ENCODE results near the gene RBBP8. TPM values are rescaled to one million over a fixed set of nuclear protein-coding genes. Genes with fewer than 3 reads are reported as not detected.

The RBBP8 gene
- total RNA-seq, 1 donor from 2014 or later = 30.4 TPM

DNA sequence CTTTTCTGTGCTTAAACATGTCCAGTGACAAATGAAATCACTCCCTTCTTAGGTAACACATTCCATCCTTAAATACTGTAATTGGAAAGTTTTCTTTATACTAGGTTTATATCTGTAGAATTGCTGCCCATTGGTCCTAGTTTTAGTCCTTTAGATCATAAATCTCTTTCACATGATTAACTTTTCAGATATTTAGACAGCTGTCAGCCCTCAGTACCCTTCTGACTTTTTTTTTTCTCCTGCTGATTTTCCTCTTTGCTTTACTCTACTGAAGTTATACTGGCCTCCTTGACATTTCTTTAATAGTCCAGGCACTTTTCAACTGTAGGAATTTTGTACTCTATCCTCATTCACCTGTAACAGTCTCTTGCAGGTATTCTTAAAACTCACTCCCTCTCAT lies 28.9 kb downstream of the RBBP8 start:
- TF ChIP-seq CTCF (IDR thresholded peaks at IDR 0.05) = no peak
- ATAC-seq = no peak
- H3K27me3 ChIP-seq = no peaks in the 10 kb centered on the region
- intact Hi-C loops (cut with DNase I) = no loop called here
- H3K4me3 ChIP-seq = no peak overlapping the region
- no peaks in the 10 kb centered on the region for H3K4me1 ChIP-seq
- H3K9me3 ChIP-seq = no peaks in the 10 kb centered on the region
- H3K27ac ChIP-seq = no peak overlapping the region
- no peak for DNase-seq
- peaks cover 5% of the 10 kb centered on the region for H3K36me3 ChIP-seq

DNA sequence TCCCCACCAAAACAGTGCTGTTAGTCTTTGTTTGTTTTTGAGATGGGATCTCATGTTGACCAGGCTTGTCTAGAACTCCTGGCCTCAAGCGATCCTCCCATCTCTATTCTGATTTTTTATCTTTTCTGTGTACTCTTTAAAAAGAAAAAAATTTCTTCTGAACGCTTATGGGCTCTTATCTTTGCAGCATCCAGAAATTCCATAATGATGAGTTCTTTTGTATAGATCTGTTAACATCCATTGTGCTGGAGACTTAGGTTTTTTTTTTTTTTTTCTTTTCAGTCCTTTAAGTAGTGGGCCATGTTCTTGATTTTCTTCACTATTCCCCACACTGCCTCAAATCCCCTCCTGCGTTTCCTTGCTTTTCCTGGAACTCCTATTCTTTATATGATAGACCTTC lies 31.0 kb downstream of the RBBP8 start:
- Histone ChIP-seq H3K27me3 (no peaks in the 10 kb centered on the region), H3K4me1 (no peaks in the 10 kb centered on the region), H3K4me3 (no peak overlapping the region), H3K36me3 (no peaks in the 10 kb centered on the region), H3K27ac (no peak overlapping the region), H3K9me3 (no peaks in the 10 kb centered on the region)
- no peak for DNase-seq
- no peak for ATAC-seq
- intact Hi-C loops (cut with DNase I) = no loop called here
- no peak for TF ChIP-seq CTCF (IDR thresholded peaks at IDR 0.05)

- no peak for DNase-seq
- no peaks in the 10 kb centered on the region for H3K9me3 ChIP-seq
- ATAC-seq = no peak
Observed at GRCh38 chr18:22964722-22965121, 31.6 kb downstream of the RBBP8 start.

GRCh38 chr18:22971038-22971437 lies 37.9 kb downstream of the RBBP8 start:
- Histone ChIP-seq H3K9me3 (no peaks in the 10 kb centered on the region), H3K27me3 (no peaks in the 10 kb centered on the region), H3K4me3 (no peak overlapping the region), H3K4me1 (no peaks in the 10 kb centered on the region), H3K36me3 (peaks cover 5% of the 10 kb centered on the region), H3K27ac (no peak overlapping the region)
- no peak for ATAC-seq
- intact Hi-C loops (cut with DNase I) = no loop called here
- no peak for TF ChIP-seq CTCF (IDR thresholded peaks at IDR 0.05)
- no peak for DNase-seq

More at GRCh38 chr18:22964722-22965121, 31.6 kb downstream of the RBBP8 start:
- TF ChIP-seq CTCF (IDR thresholded peaks at IDR 0.05) = no peak
- Histone ChIP-seq H3K4me3 (no peak overlapping the region), H3K36me3 (peaks cover under 1% of the 10 kb centered on the region), H3K27me3 (no peaks in the 10 kb centered on the region), H3K27ac (no peak overlapping the region), H3K4me1 (no peaks in the 10 kb centered on the region)
- intact Hi-C loops (cut with DNase I) = no loop called here

- peaks cover 5% of the 10 kb centered on the region for H3K36me3 ChIP-seq
- TF ChIP-seq CTCF (IDR thresholded peaks at IDR 0.05) = no peak
- H3K4me3 ChIP-seq = no peak overlapping the region
- intact Hi-C loops (cut with DNase I) = no loop called here
- H3K27me3 ChIP-seq = no peaks in the 10 kb centered on the region
- ATAC-seq (no peak), DNase-seq (no peak)
- no peak overlapping the region for H3K27ac ChIP-seq
- H3K9me3 ChIP-seq = no peaks in the 10 kb centered on the region
- H3K4me1 ChIP-seq = peaks cover 5% of the 10 kb centered on the region
Observed at GRCh38 chr18:22974001-22974400, 40.9 kb downstream of the RBBP8 start.

DNA sequence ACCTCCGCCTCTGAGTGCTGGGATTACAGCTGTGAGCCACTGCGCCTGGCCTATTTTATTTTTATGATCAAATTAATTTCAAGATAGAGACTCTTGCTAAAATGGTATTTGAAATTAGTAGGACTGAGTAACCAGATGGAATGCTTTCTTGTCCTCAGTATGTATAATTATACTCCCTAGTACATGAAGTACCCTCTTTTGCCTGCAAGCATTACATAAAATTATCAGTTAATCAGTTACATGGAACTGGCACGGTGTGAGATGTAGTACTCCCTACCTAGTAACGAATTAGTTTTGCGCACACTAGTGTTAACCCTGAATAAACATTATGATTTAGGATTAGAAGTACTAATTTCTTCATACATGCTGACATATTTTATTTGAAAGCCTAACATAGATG lies 41.6 kb downstream of the RBBP8 start:
- TF ChIP-seq CTCF (IDR thresholded peaks at IDR 0.05) = no peak
- intact Hi-C loops (cut with DNase I) = no loop called here
- Histone ChIP-seq H3K9me3 (no peaks in the 10 kb centered on the region), H3K36me3 (peaks cover 5% of the 10 kb centered on the region), H3K4me1 (peaks cover 5% of the 10 kb centered on the region), H3K27me3 (no peaks in the 10 kb centered on the region), H3K27ac (no peak overlapping the region), H3K4me3 (no peak overlapping the region)
- ATAC-seq (peak; percentile 78), DNase-seq (no peak)
